CD14-positive monocyte (primary cell): Measurements from ENCODE around the gene KLLN. TPM values are rescaled to one million over a fixed set of nuclear protein-coding genes. Genes with fewer than 3 reads are reported as not detected.
A peak's percentile ranks its signal among the peaks of the same experiment; 100 is the strongest.

Experiments used
- DNase-seq, 3 donors: peaks; one replicate each; pipeline ENCODE4 v3.0.0-alpha.2; 2011 to 2022
- H2AFZ ChIP-seq: 2 replicates; pipeline ENCODE4 v1.6.0; 2012; ENCODE audit warnings: mild to moderate bottlenecking, low read depth, low read length, inconsistent platforms; ENCODE audit not compliant: insufficient read depth, poor library complexity, severe bottlenecking
- H3K27ac ChIP-seq, 2 donors: 1 replicate in 1 of 2; 2 replicates in 1 of 2; pipeline ENCODE4 v1.5.1; 2012 to 2013; ENCODE audit warnings: low read length in 2 of 2, control low read depth in 1 of 2, inconsistent platforms in 1 of 2, low read depth in 1 of 2, mild to moderate bottlenecking in 1 of 2
- H3K27me3 ChIP-seq, 2 donors: one replicate each; pipeline versions ENCODE4 v1.6.0 to v1.6.1; 2011 to 2013; ENCODE audit warnings: low read length in 2 of 2; ENCODE audit not compliant: control insufficient read depth in 2 of 2, insufficient read depth in 2 of 2
- H3K36me3 ChIP-seq, 2 donors: replicated peaks in 1 of 2; 1 replicate in 1 of 2; 2 replicates in 1 of 2; pipeline versions ENCODE4 v1.5.1 to v1.6.1; 2012 to 2013; ENCODE audit warnings: low read length in 2 of 2, control low read depth in 1 of 2, inconsistent platforms in 1 of 2, mild to moderate bottlenecking in 1 of 2; ENCODE audit not compliant: insufficient read depth in 2 of 2, control insufficient read depth in 1 of 2
- H3K4me1 ChIP-seq, 2 donors: 1 replicate in 1 of 2; 2 replicates in 1 of 2; pipeline versions ENCODE4 v1.5.1 to v1.6.1; 2012 to 2013; ENCODE audit warnings: low read length in 2 of 2, control low read depth in 1 of 2, inconsistent platforms in 1 of 2, mild to moderate bottlenecking in 1 of 2, moderate library complexity in 1 of 2; ENCODE audit not compliant: insufficient read depth in 2 of 2, control insufficient read depth in 1 of 2
- H3K4me2 ChIP-seq: replicated peaks from 2 replicates; pipeline ENCODE3; 2012; ENCODE audit warnings: low read length, moderate library complexity, mild to moderate bottlenecking; ENCODE audit not compliant: poor library complexity, severe bottlenecking; ENCODE audit errors: extremely low read depth
- H3K4me3 ChIP-seq, 3 experiments: fragments of 200-600 bp in 1 of 3; sonication (generic) in 1 of 3; replicated peaks in 1 of 3; 1 replicate in 2 of 3; 2 replicates in 1 of 3; pipeline ENCODE4 v1.5.1; 2011 to 2013; ENCODE audit warnings: low read length in 3 of 3, mild to moderate bottlenecking in 3 of 3, control low read depth in 2 of 3, low read depth in 2 of 3, inconsistent platforms in 1 of 3, moderate library complexity in 1 of 3
- H3K79me2 ChIP-seq: 2 replicates; pipeline ENCODE4 v1.6.0; 2012; ENCODE audit warnings: mild to moderate bottlenecking, control low read depth, inconsistent platforms, low read length, moderate library complexity; ENCODE audit not compliant: insufficient read depth
- H3K9ac ChIP-seq: 2 replicates; pipeline ENCODE4 v1.6.0; 2017; ENCODE audit warnings: low read length, mild to moderate bottlenecking; ENCODE audit not compliant: insufficient read depth, poor library complexity, severe bottlenecking
- H3K9me3 ChIP-seq, 2 donors: replicated peaks in 1 of 2; 1 replicate in 1 of 2; 2 replicates in 1 of 2; pipeline versions ENCODE4 v1.5.1 to v1.6.1; 2012 to 2013; ENCODE audit warnings: low read length in 2 of 2, control low read depth in 1 of 2; ENCODE audit not compliant: control insufficient read depth in 1 of 2, insufficient read depth in 1 of 2
- H4K20me1 ChIP-seq: 2 replicates; pipeline ENCODE4 v1.6.0; 2012; ENCODE audit warnings: mild to moderate bottlenecking, low read length, control low read depth, moderate library complexity; ENCODE audit not compliant: insufficient read depth
- H3K27ac Mint-ChIP-seq, 7 donors: one replicate each; pipeline ENCODE4 v1.8.0; 2020; ENCODE audit warnings: mild to moderate bottlenecking in 7 of 7, mixed read lengths in 7 of 7, moderate library complexity in 6 of 7, inconsistent platforms in 2 of 7
- H3K27me3 Mint-ChIP-seq, 3 donors: one replicate each; pipeline ENCODE4 v1.8.0; 2021 to 2022; ENCODE audit warnings: low read depth in 3 of 3, mild to moderate bottlenecking in 3 of 3, mixed read lengths in 3 of 3, moderate library complexity in 3 of 3, inconsistent platforms in 1 of 3
- H3K36me3 Mint-ChIP-seq, 2 donors: one replicate each; pipeline ENCODE4 v1.8.0; 2020; ENCODE audit warnings: mixed read lengths in 2 of 2, inconsistent platforms in 1 of 2, mild to moderate bottlenecking in 1 of 2
- H3K4me1 Mint-ChIP-seq: one replicate; pipeline ENCODE4 v1.8.0; 2020; ENCODE audit warnings: mild to moderate bottlenecking, mixed read lengths
- H3K4me3 Mint-ChIP-seq, 2 donors: one replicate each; pipeline ENCODE4 v1.8.0; 2020; ENCODE audit warnings: mild to moderate bottlenecking in 2 of 2, mixed read lengths in 2 of 2, moderate library complexity in 1 of 2
- H3K9me3 Mint-ChIP-seq, 7 donors: one replicate each; pipeline ENCODE4 v1.8.0; 2020 to 2022; ENCODE audit warnings: mixed read lengths in 7 of 7, mild to moderate bottlenecking in 6 of 7, moderate library complexity in 6 of 7, inconsistent platforms in 2 of 7
- WGBS: methylation state at CpG from one replicate; pipeline ENCODE4 v1.1.5; 2013; ENCODE audit warnings: missing lambda C conversion rate; ENCODE audit not compliant: insufficient coverage; 5-methylcytosine and 5-hydroxymethylcytosine counted together
- intact Hi-C, 2 donors: fragments of 100-400 bp; cut with micrococcal nuclease; formaldehyde crosslinking; loops; one replicate each; pipeline versions ENCODE4 v1.15.0 to v1.15.1; 2023
- polyA plus RNA-seq, 3 donors: library from polyadenylated mRNA; depleted of rRNA in 1 of 3; unstranded in 2 of 3; stranded (reverse) in 1 of 3; fragments of 300-500 nt in 2 of 3; fragments of >200 nt in 1 of 3; fragmentation: Illumina TruSeq in 2 of 3; gene quantifications; 1 replicate in 2 of 3; 2 replicates in 1 of 3; pipeline ENCODE4 v1.2.3, GENCODE V29; 2012 to 2021
- TF ChIP-seq, protein P1 (sequence below): fragments of 200-600 bp; IDR thresholded peaks from one replicate; pipeline ENCODE4 v1.8.0; 2022; ENCODE audit warnings: antibody characterized with exemption, mild to moderate bottlenecking

KLLN gene
- polyA plus RNA-seq, 3 donors, result 0.11 to 0.23 (median 0.12) TPM

DNA sequence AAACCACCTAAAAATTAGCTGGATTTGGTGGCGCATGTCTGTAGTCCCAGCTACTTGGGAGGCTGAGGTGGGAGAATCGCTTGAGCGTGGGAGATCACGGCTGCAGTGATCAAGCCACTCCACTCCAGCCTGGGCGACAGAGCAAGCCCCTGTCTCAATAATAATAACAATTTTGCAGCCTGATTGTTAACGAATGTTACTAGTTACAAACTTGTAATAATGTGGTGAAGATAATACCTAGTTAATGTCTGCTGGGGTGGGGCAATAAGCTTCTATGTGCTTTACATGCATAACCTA, 44.1 kb downstream of the KLLN start:
- Histone ChIP-seq H3K9ac (no peak overlapping the region), H3K36me3 (peaks cover 0 to 2% of the 10 kb centered on the region in 2 donors), H3K79me2 (peaks cover 38% of the 10 kb centered on the region), H3K4me2 (no peak overlapping the region), H3K27me3 (no peaks in the 10 kb centered on the region), H3K27ac (no peak overlapping the region), H3K9me3 (no peaks in the 10 kb centered on the region), H3K4me3 (peak overlapping the region in 1 of 3 experiments; percentile 80), H4K20me1 (peaks cover 3% of the 10 kb centered on the region), H3K4me1 (peaks cover 13 to 22% of the 10 kb centered on the region in 2 donors), H2AFZ (no peak overlapping the region)
- no peak overlapping the region for H3K27ac Mint-ChIP-seq
- H3K4me3 Mint-ChIP-seq, result no peak overlapping the region
- intact Hi-C loops, result no loop called here
- H3K9me3 Mint-ChIP-seq, result peaks cover 0 to 2% (median 0%) of the 10 kb centered on the region in 7 donors
- H3K4me1 Mint-ChIP-seq, result peaks cover 32% of the 10 kb centered on the region
- peaks cover 0 to 3% (median 3%) of the 10 kb centered on the region in 3 donors for H3K27me3 Mint-ChIP-seq
- DNase-seq, result no peak
- TF ChIP-seq, protein P1, sequence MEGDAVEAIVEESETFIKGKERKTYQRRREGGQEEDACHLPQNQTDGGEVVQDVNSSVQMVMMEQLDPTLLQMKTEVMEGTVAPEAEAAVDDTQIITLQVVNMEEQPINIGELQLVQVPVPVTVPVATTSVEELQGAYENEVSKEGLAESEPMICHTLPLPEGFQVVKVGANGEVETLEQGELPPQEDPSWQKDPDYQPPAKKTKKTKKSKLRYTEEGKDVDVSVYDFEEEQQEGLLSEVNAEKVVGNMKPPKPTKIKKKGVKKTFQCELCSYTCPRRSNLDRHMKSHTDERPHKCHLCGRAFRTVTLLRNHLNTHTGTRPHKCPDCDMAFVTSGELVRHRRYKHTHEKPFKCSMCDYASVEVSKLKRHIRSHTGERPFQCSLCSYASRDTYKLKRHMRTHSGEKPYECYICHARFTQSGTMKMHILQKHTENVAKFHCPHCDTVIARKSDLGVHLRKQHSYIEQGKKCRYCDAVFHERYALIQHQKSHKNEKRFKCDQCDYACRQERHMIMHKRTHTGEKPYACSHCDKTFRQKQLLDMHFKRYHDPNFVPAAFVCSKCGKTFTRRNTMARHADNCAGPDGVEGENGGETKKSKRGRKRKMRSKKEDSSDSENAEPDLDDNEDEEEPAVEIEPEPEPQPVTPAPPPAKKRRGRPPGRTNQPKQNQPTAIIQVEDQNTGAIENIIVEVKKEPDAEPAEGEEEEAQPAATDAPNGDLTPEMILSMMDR, result no peak
- no CpG with 5 or more reads among the region's 6 CpGs for WGBS
- peaks cover 2% of the 10 kb centered on the region in 2 donors for H3K36me3 Mint-ChIP-seq

DNA sequence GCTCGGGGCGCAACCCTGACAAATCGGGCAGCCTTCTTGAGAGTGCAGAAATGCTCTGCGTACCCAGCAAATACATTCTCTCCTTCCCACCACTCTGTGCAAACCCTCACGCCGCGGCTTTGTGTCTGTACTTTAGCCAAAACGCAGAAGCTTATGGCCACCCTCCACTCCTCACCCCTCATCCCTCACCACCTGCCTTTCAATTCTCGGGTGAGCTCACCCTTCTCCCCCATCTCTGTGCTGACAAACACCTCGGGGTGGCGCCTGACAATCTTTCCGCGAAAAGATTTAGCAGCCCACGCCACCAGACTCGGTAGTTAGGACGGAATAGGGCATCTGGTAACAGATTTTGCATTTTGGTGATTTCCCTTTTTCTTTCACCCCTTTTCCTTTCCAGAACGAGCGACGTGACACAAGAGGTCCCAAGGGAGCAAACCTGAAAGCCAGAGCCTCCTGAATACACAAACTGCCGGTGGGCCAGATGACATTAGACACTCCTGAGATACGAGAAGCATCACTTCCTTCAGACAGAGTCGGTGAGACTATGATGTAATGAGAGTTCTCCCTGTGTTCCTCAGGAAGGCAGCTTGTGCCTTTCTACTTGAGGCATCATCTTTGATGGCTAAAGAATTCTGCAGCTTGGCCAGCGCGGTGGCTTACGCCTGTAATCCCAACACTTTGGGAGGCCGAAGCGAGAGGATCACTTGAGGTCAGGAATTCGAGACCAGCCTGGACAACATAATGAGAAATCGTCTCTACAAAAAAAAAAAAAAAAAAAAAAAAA, 44.6 kb downstream of the KLLN start:
- Histone ChIP-seq H3K4me3 (peak overlapping the region; percentile 73 to 80 (median 77)), H3K4me1 (peaks cover 13 to 22% of the 10 kb centered on the region in 2 donors), H2AFZ (peak overlapping the region; percentile 99), H3K79me2 (peaks cover 43% of the 10 kb centered on the region), H3K9ac (peak overlapping the region; percentile 70), H3K9me3 (no peaks in the 10 kb centered on the region), H3K27me3 (no peaks in the 10 kb centered on the region), H3K36me3 (peaks cover 0 to 8% of the 10 kb centered on the region in 2 donors), H3K27ac (peak overlapping the region; percentile 68 to 75), H3K4me2 (peak overlapping the region; percentile 91), H4K20me1 (peaks cover 3% of the 10 kb centered on the region)
- H3K27ac Mint-ChIP-seq, result peak overlapping the region; percentile 33 to 94 (median 87)
- H3K36me3 Mint-ChIP-seq, result peaks cover 4% of the 10 kb centered on the region in 2 donors
- WGBS, result 12% methylated on average over 13 of the region's 29 CpGs
- peaks cover 0 to 3% (median 2%) of the 10 kb centered on the region in 3 donors for H3K27me3 Mint-ChIP-seq
- TF ChIP-seq, protein P1, result no peak
- H3K4me3 Mint-ChIP-seq, result peak overlapping the region; percentile 98 to 99
- intact Hi-C loops, result no loop called here
- DNase-seq, result peak in 2 of 3 donors; percentile 49 to 56
- H3K9me3 Mint-ChIP-seq, result peaks cover 0 to 2% (median 0%) of the 10 kb centered on the region in 7 donors
- peaks cover 32% of the 10 kb centered on the region for H3K4me1 Mint-ChIP-seq
